OCI-LY7 (cell line): Measurements from ENCODE around the gene SYTL5. TPM values are rescaled to one million over a fixed set of nuclear protein-coding genes. Genes with fewer than 3 reads are reported as not detected.
A peak's percentile ranks its signal among the peaks of the same experiment; 100 is the strongest.

Experiments used
- BruUV-seq: library from RNA; stranded (reverse); fragments of 400-500 nt; replicated peaks from 2 replicates; lab custom pipeline; 2021; lab: Mats Ljungman, UMichigan
- CTCF ChIA-PET: fragments of 300-600 bp; sonication (Branson Sonifier 250); formaldehyde crosslinking; loops from one replicate; lab custom pipeline; 2022; ENCODE audit warnings: antibody characterized with exemption; ENCODE audit not compliant: unreplicated experiment; lab: Charles Lee
- POLR2A ChIA-PET: fragments of 300-600 bp; sonication (Branson Sonifier 250); formaldehyde crosslinking; loops from one replicate; lab custom pipeline; 2022; ENCODE audit warnings: antibody characterized with exemption; lab: Charles Lee
- DNase-seq: peaks from one replicate; pipeline ENCODE4 v3.0.0-alpha.2; 2015; ENCODE audit warnings: low spot score
- H2AFZ ChIP-seq: fragments of 200-600 bp; sonication (generic), shearing (Covaris generic); 2 replicates; pipeline ENCODE4 v1.6.1; 2014; ENCODE audit warnings: mild to moderate bottlenecking, antibody characterized with exemption, low read length, moderate library complexity
- H3K27ac ChIP-seq: fragments of 200-600 bp; sonication (generic); 2 replicates; pipeline ENCODE4 v1.5.1; 2014; ENCODE audit warnings: mixed run types, low read depth, mild to moderate bottlenecking, moderate library complexity, low read length, inconsistent platforms; ENCODE audit not compliant: poor library complexity, severe bottlenecking
- H3K36me3 ChIP-seq: fragments of 200-600 bp; sonication (generic); 2 replicates; pipeline ENCODE4 v1.6.1; 2014; ENCODE audit warnings: mild to moderate bottlenecking, antibody characterized with exemption, low read length, moderate library complexity, mixed read lengths; ENCODE audit not compliant: insufficient read depth
- H3K4me1 ChIP-seq: fragments of 200-600 bp; sonication (generic); 2 replicates; pipeline ENCODE4 v1.5.1; 2014; ENCODE audit warnings: mild to moderate bottlenecking, low read length; ENCODE audit not compliant: insufficient read depth, poor library complexity, severe bottlenecking
- H3K4me2 ChIP-seq: fragments of 200-600 bp; sonication (generic); 2 replicates; pipeline ENCODE4 v1.6.1; 2014; ENCODE audit warnings: mild to moderate bottlenecking, low read length
- H3K4me3 ChIP-seq: fragments of 200-600 bp; sonication (generic); 2 replicates; pipeline ENCODE4 v1.5.1; 2014; ENCODE audit warnings: mild to moderate bottlenecking, low read depth, low read length; ENCODE audit not compliant: poor library complexity, severe bottlenecking
- H3K79me2 ChIP-seq: fragments of 200-600 bp; sonication (generic); 2 replicates; pipeline ENCODE4 v1.6.1; 2016; ENCODE audit warnings: low read depth, mild to moderate bottlenecking, low read length, moderate library complexity, mixed read lengths; ENCODE audit not compliant: insufficient read depth
- H3K9me2 ChIP-seq: fragments of 200-600 bp; sonication (generic); 2 replicates; pipeline ENCODE4 v1.6.1; 2016; ENCODE audit warnings: mild to moderate bottlenecking, low read length, mixed read lengths; ENCODE audit not compliant: insufficient read depth
- H3K9me3 ChIP-seq: fragments of 200-600 bp; sonication (generic); 2 replicates; pipeline ENCODE4 v1.6.1; 2014; ENCODE audit warnings: mild to moderate bottlenecking, mixed run types, low read length, mixed read lengths
- H4K20me1 ChIP-seq: fragments of 200-600 bp; sonication (generic); 2 replicates; pipeline ENCODE4 v1.6.1; 2014; ENCODE audit warnings: mild to moderate bottlenecking, antibody characterized with exemption, low read length, moderate library complexity, mixed read lengths; ENCODE audit not compliant: insufficient read depth
- CTCF ChIP-seq: fragments of 200-600 bp; sonication (generic); conservative IDR thresholded peaks from 2 replicates; pipeline ENCODE4 v1.5.1; 2014; ENCODE audit warnings: mild to moderate bottlenecking, antibody characterized with exemption, low read length, moderate library complexity, mixed read lengths
- EZH2phosphoT487 ChIP-seq: fragments of 200-600 bp; sonication (generic); IDR thresholded peaks from 2 replicates; pipeline ENCODE4 v1.6.1; 2018; ENCODE audit warnings: low read depth, borderline replicate concordance, mild to moderate bottlenecking, mixed run types, antibody characterized with exemption, low read length, moderate library complexity, mixed read lengths
- intact Hi-C: fragments of 100-400 bp; cut with micrococcal nuclease; formaldehyde crosslinking; loops from one replicate; pipeline ENCODE4 v1.10.0; 2022; ENCODE audit not compliant: unreplicated experiment
- total RNA-seq, 2 experiments: library from RNA; depleted of rRNA in 1 of 2; stranded (reverse); fragments of >200 nt in 1 of 2; shearing (Covaris generic) in 1 of 2; gene quantifications; 2 replicates each; pipeline ENCODE4 v1.2.3, GENCODE V29; 2014 to 2022

The SYTL5 gene
- total RNA-seq, 2 experiments from 2014 or later: not detected

DNA sequence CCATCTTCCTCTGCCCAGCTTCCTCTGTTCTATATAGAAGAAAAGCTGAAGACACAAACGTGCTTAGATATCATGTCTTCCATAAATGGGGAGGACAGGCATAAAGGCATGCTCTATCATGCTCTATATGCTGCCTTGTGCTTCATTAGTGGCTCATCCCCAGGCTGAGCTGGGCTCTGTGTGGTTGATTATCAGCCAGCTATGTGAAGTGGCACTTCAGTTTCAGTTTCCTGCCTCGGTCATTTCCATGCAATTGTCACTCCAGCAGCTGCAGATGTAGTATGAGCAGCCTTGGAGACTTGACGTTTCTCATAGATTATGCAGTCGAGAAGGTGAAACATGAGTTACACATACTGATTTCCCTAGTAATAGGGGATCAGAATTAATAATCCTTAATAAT is 106.2 kb downstream of the SYTL5 start:
- H3K36me3 ChIP-seq: no peaks in the 10 kb centered on the region; the same call in 1 of the 2 replicates
- POLR2A ChIA-PET: interaction anchor here (1.3 kb wide), 1 partner anchor 8 kb away, joined by 4 read pairs; no protein-coding TSS in a partner anchor
- H2AFZ ChIP-seq: 0 out of 2 replicates have a peak overlapping the region, but pooled peaks have one; percentile 41
- no peak overlapping the region for H3K4me3 ChIP-seq
- no peaks in the 10 kb centered on the region for H3K9me2 ChIP-seq
- intact Hi-C loops: no loop called here
- DNase-seq: peak; percentile 5
- no peaks in the 10 kb centered on the region for H3K79me2 ChIP-seq
- no TSS peak for BruUV-seq
- TF ChIP-seq CTCF: no peak
- TF ChIP-seq EZH2phosphoT487: no peak
- no peak overlapping the region for H3K4me2 ChIP-seq
- H3K27ac ChIP-seq: no peak overlapping the region
- peaks cover 18% of the 10 kb centered on the region for H3K4me1 ChIP-seq
- CTCF ChIA-PET: no interaction called here
- no peaks in the 10 kb centered on the region for H3K9me3 ChIP-seq
- no peaks in the 10 kb centered on the region for H4K20me1 ChIP-seq

DNA sequence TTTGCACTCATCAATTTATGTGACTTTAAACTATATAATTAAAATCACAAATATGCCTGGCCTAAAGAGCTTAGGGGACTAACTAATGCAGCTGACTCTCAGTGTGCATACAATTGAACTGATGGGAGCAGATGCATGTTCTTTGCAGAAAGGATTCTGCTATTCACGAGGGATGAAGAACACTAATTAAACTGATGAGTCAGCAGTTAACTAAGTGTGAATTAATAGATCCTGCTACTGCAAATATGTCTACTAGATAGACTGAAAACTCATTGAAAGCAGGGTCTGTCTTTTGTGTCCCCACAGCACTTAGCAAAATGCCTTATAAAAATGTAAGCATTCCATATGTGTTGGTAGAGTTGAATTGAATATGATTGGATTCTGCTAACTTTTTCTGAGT is 110.4 kb downstream of the SYTL5 start:
- Histone ChIP-seq H3K9me2 (no peaks in the 10 kb centered on the region), H4K20me1 (no peaks in the 10 kb centered on the region), H3K36me3 (no peaks in the 10 kb centered on the region), H3K79me2 (no peaks in the 10 kb centered on the region), H3K9me3 (no peaks in the 10 kb centered on the region), H3K4me1 (no peaks in the 10 kb centered on the region), H3K27ac (no peak overlapping the region), H3K4me3 (no peak overlapping the region), H2AFZ (no peak overlapping the region), H3K4me2 (no peak overlapping the region)
- ChIA-PET POLR2A (no interaction called here), CTCF (no interaction called here)
- intact Hi-C loops: no loop called here
- DNase-seq: no peak
- no TSS peak for BruUV-seq
- TF ChIP-seq CTCF (no peak), EZH2phosphoT487 (no peak)

GRCh38 chrX:38117485-38117884 is 111.1 kb downstream of the SYTL5 start:
- Histone ChIP-seq H3K27ac (no peak overlapping the region), H4K20me1 (no peaks in the 10 kb centered on the region), H3K4me1 (no peaks in the 10 kb centered on the region), H3K9me3 (no peaks in the 10 kb centered on the region), H3K4me3 (no peak overlapping the region), H3K9me2 (no peaks in the 10 kb centered on the region), H3K36me3 (no peaks in the 10 kb centered on the region), H3K79me2 (no peaks in the 10 kb centered on the region), H3K4me2 (no peak overlapping the region), H2AFZ (no peak overlapping the region)
- DNase-seq: no peak
- no TSS peak for BruUV-seq
- intact Hi-C loops: no loop called here
- ChIA-PET POLR2A (no interaction called here), CTCF (no interaction called here)
- no peak for TF ChIP-seq CTCF
- no peak for TF ChIP-seq EZH2phosphoT487
